Left ventricle myocardium inferior (tissue), 1 donor: ENCODE measurements around the gene LOXHD1. TPM values are rescaled to one million over a fixed set of nuclear protein-coding genes. Genes with fewer than 3 reads are reported as not detected.

Experiments
- DNase-seq: peaks from one replicate; pipeline ENCODE4 v3.0.0-alpha.2; 2020
- H3K27ac ChIP-seq: fragments of 200-600 bp; replicated peaks from 2 replicates; pipeline ENCODE4 v1.8.0; 2021
- H3K27me3 ChIP-seq: fragments of 200-600 bp; 2 replicates; pipeline ENCODE4 v1.8.0; 2021; ENCODE audit warnings: low read depth
- H3K36me3 ChIP-seq: fragments of 200-600 bp; 2 replicates; pipeline ENCODE4 v1.8.0; 2021
- H3K4me1 ChIP-seq: fragments of 200-600 bp; 2 replicates; pipeline ENCODE4 v1.8.0; 2021
- H3K4me3 ChIP-seq: fragments of 200-600 bp; 2 replicates; pipeline ENCODE4 v1.8.0; 2021; ENCODE audit warnings: mild to moderate bottlenecking, moderate library complexity
- H3K9me3 ChIP-seq: fragments of 200-600 bp; replicated peaks from 2 replicates; pipeline ENCODE4 v1.8.0; 2021
- CTCF ChIP-seq: fragments of 200-600 bp; IDR thresholded peaks from 2 replicates; pipeline ENCODE4 v1.8.0; 2021; ENCODE audit warnings: antibody characterized with exemption, mild to moderate bottlenecking, borderline replicate concordance
- intact Hi-C: fragments of 100-400 bp; cut with micrococcal nuclease; formaldehyde crosslinking; loops from one replicate; pipeline ENCODE4 v1.11.0; 2022
- total RNA-seq: library from RNA; stranded (reverse); fragmentation: NEBNext Ultra II Directional; extraction: Animal tissue kit (Norgen Biotek cat#: 25700); gene quantifications from one replicate; pipeline ENCODE4 v1.2.1, GENCODE V29; 2021
- donor health status: DM: no; HTN: yes; CAD: no; lungs with severe emphysema.

LOXHD1 gene
- total RNA-seq, 1 donor from 2014 or later, result 0.49 TPM

GRCh38 chr18:46659484-46659883 lies 2.5 kb upstream of the LOXHD1 start:
- H3K4me1 ChIP-seq, result no peaks in the 10 kb centered on the region
- DNase-seq, result no peak
- H3K9me3 ChIP-seq, result no peaks in the 10 kb centered on the region
- intact Hi-C loops, result loop anchor here (10.0 kb wide), 2 partner anchors 105 to 495 kb away; no protein-coding TSS in a partner anchor
- no peak overlapping the region for H3K27ac ChIP-seq
- no peak for TF ChIP-seq CTCF
- no peak overlapping the region for H3K4me3 ChIP-seq
- H3K27me3 ChIP-seq, result peaks cover 7% of the 10 kb centered on the region
- no peaks in the 10 kb centered on the region for H3K36me3 ChIP-seq

- no peak for DNase-seq
- H3K36me3 ChIP-seq, result no peaks in the 10 kb centered on the region
- intact Hi-C loops, result loop anchor here (10.0 kb wide), 2 partner anchors 102 to 492 kb away; no protein-coding TSS in a partner anchor
- no peaks in the 10 kb centered on the region for H3K9me3 ChIP-seq
- no peaks in the 10 kb centered on the region for H3K4me1 ChIP-seq
- no peak overlapping the region for H3K4me3 ChIP-seq
- no peak overlapping the region for H3K27ac ChIP-seq
- no peak for TF ChIP-seq CTCF
- peaks cover 7% of the 10 kb centered on the region for H3K27me3 ChIP-seq
These were observed 500 bp downstream of the LOXHD1 start for GRCh38 chr18:46656326-46657114.

GRCh38 chr18:46652372-46652771 lies 4.6 kb downstream of the LOXHD1 start:
- peaks cover 5% of the 10 kb centered on the region for H3K4me1 ChIP-seq
- H3K27ac ChIP-seq, result no peak overlapping the region
- DNase-seq, result no peak
- H3K9me3 ChIP-seq, result no peaks in the 10 kb centered on the region
- H3K27me3 ChIP-seq, result peaks cover 3% of the 10 kb centered on the region
- TF ChIP-seq CTCF, result no peak
- H3K4me3 ChIP-seq, result no peak overlapping the region
- intact Hi-C loops, result loop anchor here (10.0 kb wide), 2 partner anchors 98 to 488 kb away; no protein-coding TSS in a partner anchor
- H3K36me3 ChIP-seq, result no peaks in the 10 kb centered on the region

- H3K27me3 ChIP-seq, result no peaks in the 10 kb centered on the region
- H3K9me3 ChIP-seq, result no peaks in the 10 kb centered on the region
- H3K36me3 ChIP-seq, result no peaks in the 10 kb centered on the region
- no peak for TF ChIP-seq CTCF
- no peak overlapping the region for H3K4me3 ChIP-seq
- no peak for DNase-seq
- intact Hi-C loops, result loop anchor here (10.0 kb wide), 2 partner anchors 96 to 486 kb away; no protein-coding TSS in a partner anchor
- peaks cover 5% of the 10 kb centered on the region for H3K4me1 ChIP-seq
- H3K27ac ChIP-seq, result no peak overlapping the region
These were observed 6.3 kb downstream of the LOXHD1 start for GRCh38 chr18:46650681-46651080.

- H3K27ac ChIP-seq, result no peak overlapping the region
- H3K36me3 ChIP-seq, result no peaks in the 10 kb centered on the region
- no peak for TF ChIP-seq CTCF
- DNase-seq, result no peak
- intact Hi-C loops, result no loop called here
- H3K4me1 ChIP-seq, result peaks cover 5% of the 10 kb centered on the region
- H3K27me3 ChIP-seq, result no peaks in the 10 kb centered on the region
- H3K4me3 ChIP-seq, result no peak overlapping the region
- no peaks in the 10 kb centered on the region for H3K9me3 ChIP-seq
These were observed 7.8 kb downstream of the LOXHD1 start for GRCh38 chr18:46649071-46649862.
